HCT116 (cell line): ENCODE results near the gene SCGB3A1.

Experiments
- CTCF ChIP-seq, 3 experiments: fragments of 200-600 bp in 1 of 3; sonication (generic) in 1 of 3; IDR thresholded peaks in 2 of 3; conservative IDR thresholded peaks in 1 of 3; 2 replicates each; pipeline ENCODE4 v1.5.1; 2012 to 2017; ENCODE audit warnings: low read depth in 2 of 3, low read length in 2 of 3, antibody characterized with exemption in 1 of 3, borderline replicate concordance in 1 of 3, control low read depth in 1 of 3, mild to moderate bottlenecking in 1 of 3, mixed read lengths in 1 of 3, mixed run types in 1 of 3, moderate library complexity in 1 of 3; ENCODE audit not compliant: insufficient read depth in 1 of 3
- ELF1 ChIP-seq: IDR thresholded peaks from 2 replicates; pipeline ENCODE4 v1.6.1; 2012; ENCODE audit warnings: low read depth, borderline replicate concordance
- EZH2 ChIP-seq: fragments of 200-600 bp; sonication (generic); IDR thresholded peaks from 2 replicates; pipeline ENCODE4 v1.6.1; 2017; ENCODE audit warnings: antibody characterized with exemption, mixed run types
- SIN3A ChIP-seq: IDR thresholded peaks from 2 replicates; pipeline ENCODE4 v1.6.1; 2012; ENCODE audit warnings: low read depth
- ZFX ChIP-seq: fragments of 450-650 bp; IDR thresholded peaks from 2 replicates; pipeline ENCODE4 v1.6.1; 2017
- ZNF274 ChIP-seq: fragments of 200-500 bp; sonication (Bioruptor generic); IDR thresholded peaks from 2 replicates; pipeline ENCODE4 v1.6.1; 2014; ENCODE audit warnings: mild to moderate bottlenecking, low read depth, low read length, inconsistent platforms

- no peak for TF ChIP-seq ZFX
- TF ChIP-seq SIN3A = no peak
- no peak for TF ChIP-seq CTCF (IDR thresholded peaks at IDR 0.05 in 2 of 3, conservative IDR thresholded peaks at IDR 0.05 in 1 of 3; ENCODE audit: borderline replicate concordance in 1 of 3, insufficient read depth in 1 of 3, low read depth in 2 of 3, low read length in 2 of 3)
- no peak for TF ChIP-seq EZH2
- TF ChIP-seq ELF1 = no peak
- no peak for TF ChIP-seq ZNF274
These were observed 18.1 kb upstream of the SCGB3A1 start for GRCh38 chr5:180609386-180609785.
